Measurements from ENCODE around the gene TNK1.

The TNK1 gene

GRCh38 chr17:7426203-7426863 lies 45.4 kb downstream of the TNK1 start:
- in situ Hi-C loops (cut with HindIII; ENCODE audit: low sequenced_read_pairs), result no loop called here
- no peak for TF ChIP-seq CTCF (IDR thresholded peaks at IDR 0.05; ENCODE audit: low read depth, low read length)
- no peak for DNase-seq (ENCODE audit: low read depth, low spot score)
- no peak overlapping the region for H3K4me3 ChIP-seq (ENCODE audit: low read depth, low read length)

GRCh38 chr17:7426896-7427489 lies 46.1 kb downstream of the TNK1 start:
- no peak for TF ChIP-seq CTCF (IDR thresholded peaks at IDR 0.05; ENCODE audit: low read depth, low read length)
- in situ Hi-C loops (cut with HindIII; ENCODE audit: low sequenced_read_pairs), result no loop called here
- no peak overlapping the region for H3K4me3 ChIP-seq (ENCODE audit: low read depth, low read length)
- no peak for DNase-seq (ENCODE audit: low read depth, low spot score)

GRCh38 chr17:7427549-7427948 lies 46.7 kb downstream of the TNK1 start:
- H3K4me3 ChIP-seq (ENCODE audit: low read depth, low read length), result no peak overlapping the region
- DNase-seq (ENCODE audit: low read depth, low spot score), result no peak
- no peak for TF ChIP-seq CTCF (IDR thresholded peaks at IDR 0.05; ENCODE audit: low read depth, low read length)
- in situ Hi-C loops (cut with HindIII; ENCODE audit: low sequenced_read_pairs), result no loop called here

- in situ Hi-C loops (cut with HindIII; ENCODE audit: low sequenced_read_pairs), result no loop called here
- H3K4me3 ChIP-seq (ENCODE audit: low read depth, low read length), result no peak within 1 kb of the TSS
- no peak for DNase-seq (ENCODE audit: low read depth, low spot score)
- TF ChIP-seq CTCF (IDR thresholded peaks at IDR 0.05; ENCODE audit: low read depth, low read length), result no peak
Observed at GRCh38 chr17:7428557-7428956, 47.7 kb downstream of the TNK1 start, which contains the start of gene SPEM3. SPEM3 (plus strand) TSS chr17:7428857; CDS start chr17:7428903, 46 bp downstream.

- H3K4me3 ChIP-seq (ENCODE audit: low read depth, low read length), result no peak overlapping the region
- DNase-seq (ENCODE audit: low read depth, low spot score), result no peak
- in situ Hi-C loops (cut with HindIII; ENCODE audit: low sequenced_read_pairs), result no loop called here
- TF ChIP-seq CTCF (IDR thresholded peaks at IDR 0.05; ENCODE audit: low read depth, low read length), result no peak
Observed at GRCh38 chr17:7429722-7430121, 48.8 kb downstream of the TNK1 start.

- H3K4me3 ChIP-seq (ENCODE audit: low read depth, low read length), result no peak overlapping the region
- no peak for TF ChIP-seq CTCF (IDR thresholded peaks at IDR 0.05; ENCODE audit: low read depth, low read length)
- in situ Hi-C loops (cut with HindIII; ENCODE audit: low sequenced_read_pairs), result no loop called here
- no peak for DNase-seq (ENCODE audit: low read depth, low spot score)
Observed at GRCh38 chr17:7431231-7431630, 50.3 kb downstream of the TNK1 start.
